ENCODE data around the gene ZNF10.

Gene ZNF10

DNA sequence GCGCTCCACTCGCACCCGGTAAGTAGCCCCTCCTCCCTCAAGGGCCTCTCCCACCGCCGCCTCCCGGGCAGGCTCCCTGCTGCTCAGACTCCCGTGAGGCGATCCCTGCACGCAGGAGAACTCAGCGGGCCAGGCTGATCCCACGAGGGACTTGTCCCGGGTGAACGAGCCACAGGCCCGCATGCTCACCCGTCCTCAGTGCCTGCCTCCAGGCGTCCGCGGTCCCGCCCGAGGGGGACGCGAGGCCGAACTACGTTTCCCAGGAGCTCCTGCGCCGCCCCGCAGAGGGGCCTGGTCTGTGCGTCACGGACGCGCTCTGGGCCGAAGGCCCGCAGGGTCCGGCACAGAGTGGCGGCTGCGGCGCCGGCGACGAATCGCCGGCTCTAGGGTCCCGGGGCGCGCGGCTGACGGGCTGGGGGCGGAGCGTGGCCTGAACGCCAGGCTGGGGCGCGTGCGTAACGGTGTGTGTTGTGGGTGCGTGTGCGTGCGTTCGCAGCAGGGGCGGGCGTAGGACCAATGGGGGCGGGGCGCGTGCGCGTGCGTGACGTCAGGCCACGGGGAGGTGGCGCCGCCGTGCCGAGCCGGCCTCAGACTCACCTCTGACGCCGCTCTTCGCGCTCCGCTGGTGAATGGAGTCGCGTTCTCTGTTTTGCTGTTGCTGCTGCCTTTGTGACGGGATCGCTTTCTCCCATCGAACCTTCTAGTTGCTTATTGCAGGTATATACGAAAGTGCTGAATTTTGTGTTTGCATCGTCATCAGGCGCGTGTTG is at the start of gene ZNF10, which contains the start of gene ZNF891:
ZNF10 (plus strand) TSS at position 590 of the 770 bp plus-strand sequence. CDS start 13,866 bp downstream, outside the sequence.
ZNF891 (minus strand) TSS at position 237 of the 770 bp plus-strand sequence. CDS start 8,356 bp downstream, outside the sequence.
- peak; percentile 98 for ATAC-seq
- TF ChIP-seq, protein P1, sequence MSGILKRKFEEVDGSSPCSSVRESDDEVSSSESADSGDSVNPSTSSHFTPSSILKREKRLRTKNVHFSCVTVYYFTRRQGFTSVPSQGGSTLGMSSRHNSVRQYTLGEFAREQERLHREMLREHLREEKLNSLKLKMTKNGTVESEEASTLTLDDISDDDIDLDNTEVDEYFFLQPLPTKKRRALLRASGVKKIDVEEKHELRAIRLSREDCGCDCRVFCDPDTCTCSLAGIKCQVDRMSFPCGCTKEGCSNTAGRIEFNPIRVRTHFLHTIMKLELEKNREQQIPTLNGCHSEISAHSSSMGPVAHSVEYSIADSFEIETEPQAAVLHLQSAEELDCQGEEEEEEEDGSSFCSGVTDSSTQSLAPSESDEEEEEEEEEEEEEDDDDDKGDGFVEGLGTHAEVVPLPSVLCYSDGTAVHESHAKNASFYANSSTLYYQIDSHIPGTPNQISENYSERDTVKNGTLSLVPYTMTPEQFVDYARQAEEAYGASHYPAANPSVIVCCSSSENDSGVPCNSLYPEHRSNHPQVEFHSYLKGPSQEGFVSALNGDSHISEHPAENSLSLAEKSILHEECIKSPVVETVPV (CRISPR knock-in tag; IDR thresholded peaks at IDR 0.05): no peak
- TF ChIP-seq OSR1 (CRISPR knock-in tag; IDR thresholded peaks at IDR 0.05) (no peak), ZNF8 (CRISPR knock-in tag; IDR thresholded peaks at IDR 0.05) (no peak), SNAI2 (CRISPR knock-in tag; IDR thresholded peaks at IDR 0.05) (no peak), ZNF565 (CRISPR knock-in tag; conservative IDR thresholded peaks at IDR 0.05; ENCODE audit: low read depth) (peak; percentile 52; the same call in 1 of the 2 replicates), ZFP3 (CRISPR knock-in tag; IDR thresholded peaks at IDR 0.05) (no peak)

DNA sequence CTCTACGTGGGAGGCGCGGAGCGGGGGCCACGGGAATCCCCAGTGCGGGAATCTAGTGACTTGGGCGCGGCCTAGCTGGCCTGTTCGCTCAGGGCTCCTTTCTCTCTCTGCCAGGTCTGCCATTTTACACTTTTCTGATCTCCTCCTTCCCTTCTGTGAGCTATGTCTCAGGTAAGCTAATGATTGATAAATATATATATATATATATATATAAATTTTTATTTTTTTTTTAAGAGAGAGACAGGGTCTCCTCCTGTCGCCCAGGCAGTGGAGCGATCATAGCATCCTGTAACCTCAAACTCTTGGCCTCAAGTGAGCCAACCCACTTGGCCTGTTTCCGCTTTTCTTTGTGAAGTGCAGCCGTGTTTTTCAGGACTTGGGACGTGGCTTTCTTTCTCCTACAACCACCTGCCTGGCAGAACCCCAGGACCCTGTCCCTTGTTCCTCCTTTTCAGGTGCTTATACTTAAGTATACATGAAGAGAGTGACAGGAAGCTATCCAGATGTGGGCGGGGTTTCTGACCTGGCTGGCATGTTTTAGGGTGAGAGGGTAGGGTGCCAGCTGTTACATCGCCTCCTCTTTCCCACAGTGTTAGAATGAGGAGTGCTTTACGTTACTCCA is 49.2 kb upstream of the ZNF10 start:
- no peak for ATAC-seq
- no peak for TF ChIP-seq ZNF565 (CRISPR knock-in tag; conservative IDR thresholded peaks at IDR 0.05; ENCODE audit: low read depth)
- no peak for TF ChIP-seq CSDC2 (CRISPR knock-in tag; IDR thresholded peaks at IDR 0.05)
- TF ChIP-seq ESRRG (CRISPR knock-in tag; IDR thresholded peaks at IDR 0.05): no peak
- no peak for TF ChIP-seq RARB (CRISPR knock-in tag; IDR thresholded peaks at IDR 0.05)
- no peak for TF ChIP-seq PPARA (CRISPR knock-in tag; IDR thresholded peaks at IDR 0.05; ENCODE audit: borderline replicate concordance)
- TF ChIP-seq ZNF8 (CRISPR knock-in tag; IDR thresholded peaks at IDR 0.05): no peak
- TF ChIP-seq GLIS3 (CRISPR knock-in tag; IDR thresholded peaks at IDR 0.05): no peak
- TF ChIP-seq ZFP30 (CRISPR knock-in tag; IDR thresholded peaks at IDR 0.05): no peak
- TF ChIP-seq, protein P2, sequence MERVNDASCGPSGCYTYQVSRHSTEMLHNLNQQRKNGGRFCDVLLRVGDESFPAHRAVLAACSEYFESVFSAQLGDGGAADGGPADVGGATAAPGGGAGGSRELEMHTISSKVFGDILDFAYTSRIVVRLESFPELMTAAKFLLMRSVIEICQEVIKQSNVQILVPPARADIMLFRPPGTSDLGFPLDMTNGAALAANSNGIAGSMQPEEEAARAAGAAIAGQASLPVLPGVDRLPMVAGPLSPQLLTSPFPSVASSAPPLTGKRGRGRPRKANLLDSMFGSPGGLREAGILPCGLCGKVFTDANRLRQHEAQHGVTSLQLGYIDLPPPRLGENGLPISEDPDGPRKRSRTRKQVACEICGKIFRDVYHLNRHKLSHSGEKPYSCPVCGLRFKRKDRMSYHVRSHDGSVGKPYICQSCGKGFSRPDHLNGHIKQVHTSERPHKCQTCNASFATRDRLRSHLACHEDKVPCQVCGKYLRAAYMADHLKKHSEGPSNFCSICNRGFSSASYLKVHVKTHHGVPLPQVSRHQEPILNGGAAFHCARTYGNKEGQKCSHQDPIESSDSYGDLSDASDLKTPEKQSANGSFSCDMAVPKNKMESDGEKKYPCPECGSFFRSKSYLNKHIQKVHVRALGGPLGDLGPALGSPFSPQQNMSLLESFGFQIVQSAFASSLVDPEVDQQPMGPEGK (CRISPR knock-in tag; IDR thresholded peaks at IDR 0.05; ENCODE audit: borderline replicate concordance): no peak; the same call in 1 of the 2 replicates
- no peak for TF ChIP-seq TOX (CRISPR knock-in tag; IDR thresholded peaks at IDR 0.05; ENCODE audit: borderline replicate concordance)
- no peak for TF ChIP-seq ZNF70 (CRISPR knock-in tag; IDR thresholded peaks at IDR 0.05)
- TF ChIP-seq, protein P3, sequence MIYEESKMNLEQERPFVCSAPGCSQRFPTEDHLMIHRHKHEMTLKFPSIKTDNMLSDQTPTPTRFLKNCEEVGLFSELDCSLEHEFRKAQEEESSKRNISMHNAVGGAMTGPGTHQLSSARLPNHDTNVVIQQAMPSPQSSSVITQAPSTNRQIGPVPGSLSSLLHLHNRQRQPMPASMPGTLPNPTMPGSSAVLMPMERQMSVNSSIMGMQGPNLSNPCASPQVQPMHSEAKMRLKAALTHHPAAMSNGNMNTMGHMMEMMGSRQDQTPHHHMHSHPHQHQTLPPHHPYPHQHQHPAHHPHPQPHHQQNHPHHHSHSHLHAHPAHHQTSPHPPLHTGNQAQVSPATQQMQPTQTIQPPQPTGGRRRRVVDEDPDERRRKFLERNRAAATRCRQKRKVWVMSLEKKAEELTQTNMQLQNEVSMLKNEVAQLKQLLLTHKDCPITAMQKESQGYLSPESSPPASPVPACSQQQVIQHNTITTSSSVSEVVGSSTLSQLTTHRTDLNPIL (CRISPR knock-in tag; IDR thresholded peaks at IDR 0.05; ENCODE audit: low read depth): no peak

DNA sequence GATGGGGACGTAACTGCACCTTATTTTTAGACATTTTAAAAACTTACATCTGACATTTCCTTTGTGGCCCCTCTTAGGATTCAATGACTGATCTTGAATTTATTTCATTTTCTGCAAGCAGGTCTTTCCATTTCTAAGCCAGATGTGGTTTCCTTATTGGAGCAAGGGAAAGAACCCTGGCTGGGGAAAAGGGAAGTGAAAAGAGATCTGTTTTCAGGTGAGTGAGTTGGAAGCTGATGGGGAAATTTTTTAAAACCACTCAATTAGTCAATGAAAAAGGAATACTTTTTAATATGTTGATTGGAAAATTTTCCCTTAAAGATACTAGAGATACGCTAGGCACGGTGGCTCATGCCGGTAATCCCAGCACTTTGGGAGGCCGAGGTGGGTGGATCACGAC is 47.1 kb upstream of the ZNF10 start:
- ATAC-seq: no peak
- TF ChIP-seq, protein P4, sequence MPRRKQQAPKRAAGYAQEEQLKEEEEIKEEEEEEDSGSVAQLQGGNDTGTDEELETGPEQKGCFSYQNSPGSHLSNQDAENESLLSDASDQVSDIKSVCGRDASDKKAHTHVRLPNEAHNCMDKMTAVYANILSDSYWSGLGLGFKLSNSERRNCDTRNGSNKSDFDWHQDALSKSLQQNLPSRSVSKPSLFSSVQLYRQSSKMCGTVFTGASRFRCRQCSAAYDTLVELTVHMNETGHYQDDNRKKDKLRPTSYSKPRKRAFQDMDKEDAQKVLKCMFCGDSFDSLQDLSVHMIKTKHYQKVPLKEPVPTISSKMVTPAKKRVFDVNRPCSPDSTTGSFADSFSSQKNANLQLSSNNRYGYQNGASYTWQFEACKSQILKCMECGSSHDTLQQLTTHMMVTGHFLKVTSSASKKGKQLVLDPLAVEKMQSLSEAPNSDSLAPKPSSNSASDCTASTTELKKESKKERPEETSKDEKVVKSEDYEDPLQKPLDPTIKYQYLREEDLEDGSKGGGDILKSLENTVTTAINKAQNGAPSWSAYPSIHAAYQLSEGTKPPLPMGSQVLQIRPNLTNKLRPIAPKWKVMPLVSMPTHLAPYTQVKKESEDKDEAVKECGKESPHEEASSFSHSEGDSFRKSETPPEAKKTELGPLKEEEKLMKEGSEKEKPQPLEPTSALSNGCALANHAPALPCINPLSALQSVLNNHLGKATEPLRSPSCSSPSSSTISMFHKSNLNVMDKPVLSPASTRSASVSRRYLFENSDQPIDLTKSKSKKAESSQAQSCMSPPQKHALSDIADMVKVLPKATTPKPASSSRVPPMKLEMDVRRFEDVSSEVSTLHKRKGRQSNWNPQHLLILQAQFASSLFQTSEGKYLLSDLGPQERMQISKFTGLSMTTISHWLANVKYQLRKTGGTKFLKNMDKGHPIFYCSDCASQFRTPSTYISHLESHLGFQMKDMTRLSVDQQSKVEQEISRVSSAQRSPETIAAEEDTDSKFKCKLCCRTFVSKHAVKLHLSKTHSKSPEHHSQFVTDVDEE (CRISPR knock-in tag; IDR thresholded peaks at IDR 0.05): no peak
- TF ChIP-seq, protein P5, sequence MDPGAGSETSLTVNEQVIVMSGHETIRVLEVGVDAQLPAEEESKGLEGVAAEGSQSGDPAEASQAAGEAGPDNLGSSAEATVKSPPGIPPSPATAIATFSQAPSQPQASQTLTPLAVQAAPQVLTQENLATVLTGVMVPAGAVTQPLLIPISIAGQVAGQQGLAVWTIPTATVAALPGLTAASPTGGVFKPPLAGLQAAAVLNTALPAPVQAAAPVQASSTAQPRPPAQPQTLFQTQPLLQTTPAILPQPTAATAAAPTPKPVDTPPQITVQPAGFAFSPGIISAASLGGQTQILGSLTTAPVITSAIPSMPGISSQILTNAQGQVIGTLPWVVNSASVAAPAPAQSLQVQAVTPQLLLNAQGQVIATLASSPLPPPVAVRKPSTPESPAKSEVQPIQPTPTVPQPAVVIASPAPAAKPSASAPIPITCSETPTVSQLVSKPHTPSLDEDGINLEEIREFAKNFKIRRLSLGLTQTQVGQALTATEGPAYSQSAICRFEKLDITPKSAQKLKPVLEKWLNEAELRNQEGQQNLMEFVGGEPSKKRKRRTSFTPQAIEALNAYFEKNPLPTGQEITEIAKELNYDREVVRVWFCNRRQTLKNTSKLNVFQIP (CRISPR knock-in tag; IDR thresholded peaks at IDR 0.05; ENCODE audit: borderline replicate concordance, low read depth): no peak
- no peak for TF ChIP-seq RARB (CRISPR knock-in tag; IDR thresholded peaks at IDR 0.05)
- TF ChIP-seq ZNF565 (CRISPR knock-in tag; conservative IDR thresholded peaks at IDR 0.05; ENCODE audit: low read depth): no peak
- TF ChIP-seq, protein P2 (CRISPR knock-in tag; IDR thresholded peaks at IDR 0.05; ENCODE audit: borderline replicate concordance): no peak
- TF ChIP-seq ESRRG (CRISPR knock-in tag; IDR thresholded peaks at IDR 0.05): no peak
- TF ChIP-seq, protein P3 (CRISPR knock-in tag; IDR thresholded peaks at IDR 0.05; ENCODE audit: low read depth): no peak
- no peak for TF ChIP-seq TOX (CRISPR knock-in tag; IDR thresholded peaks at IDR 0.05; ENCODE audit: borderline replicate concordance)
- TF ChIP-seq ISL1 (CRISPR knock-in tag; IDR thresholded peaks at IDR 0.05): no peak
- no peak for TF ChIP-seq ZC3H10 (CRISPR knock-in tag; IDR thresholded peaks at IDR 0.05)
- TF ChIP-seq ZNF8 (CRISPR knock-in tag; IDR thresholded peaks at IDR 0.05): no peak
- TF ChIP-seq, protein P1 (CRISPR knock-in tag; IDR thresholded peaks at IDR 0.05): no peak
- TF ChIP-seq ZNF70 (CRISPR knock-in tag; IDR thresholded peaks at IDR 0.05): no peak
- no peak for TF ChIP-seq SNAI2 (CRISPR knock-in tag; IDR thresholded peaks at IDR 0.05)
- no peak for TF ChIP-seq GLIS3 (CRISPR knock-in tag; IDR thresholded peaks at IDR 0.05)
- TF ChIP-seq CSDC2 (CRISPR knock-in tag; IDR thresholded peaks at IDR 0.05): no peak
